HepG2 (cell line): ENCODE data around the gene FGGY. TPM values are rescaled to one million over a fixed set of nuclear protein-coding genes. Genes with fewer than 3 reads are reported as not detected.

Source experiments
- ATAC-seq: fragments of 200-7000 bp; cut with Tn5 transposase; 3 replicates; pipeline ENCODE4 v1.9.1; 2020; ENCODE audit warnings: mild to moderate bottlenecking, moderate library complexity
- BruUV-seq: library from RNA; stranded (reverse); fragments of 400-500 nt; replicated peaks from 2 replicates; lab custom pipeline; 2021; lab: Mats Ljungman, UMichigan
- CTCF ChIA-PET: fragments of 300-600 bp; formaldehyde crosslinking; extraction: SDS; loops from one replicate; lab custom pipeline; 2021; ENCODE audit warnings: low total read pairs, inconsistent platforms, low intra/inter-chr PET ratio; lab: Yijun Ruan, JAX
- POLR2A ChIA-PET: fragments of 350-600 bp; sonication (Branson Sonifier 250); formaldehyde crosslinking; loops from one replicate; lab custom pipeline; 2020; ENCODE audit warnings: antibody characterized with exemption, inconsistent platforms; lab: Yijun Ruan, JAX
- DNase-seq: peaks from one replicate; pipeline ENCODE4 v3.0.0-alpha.2; 2015; ENCODE audit warnings: low spot score
- FAIRE-seq: peaks from 3 replicates; lab custom pipeline; 2011; peaks lifted over from hg19 to GRCh38; lab: Jason Lieb, UNC
- H2AFZ ChIP-seq: one replicate; pipeline ENCODE4 v1.6.1; 2011; ENCODE audit warnings: low read length, inconsistent platforms
- H3K27ac ChIP-seq: fragments of 300-600 bp; 3 replicates; pipeline ENCODE4 v1.8.0; 2011; ENCODE audit warnings: mixed run types, mild to moderate bottlenecking, mixed read lengths, low read length, inconsistent platforms; ENCODE audit not compliant: insufficient read depth; ENCODE audit errors: extremely low read length
- H3K27me3 ChIP-seq, 2 experiments: fragments of 200-600 bp in 1 of 2; 2 replicates in 1 of 2; 3 replicates in 1 of 2; pipeline versions ENCODE4 v1.6.0 to v1.8.0; 2011; ENCODE audit warnings: low read length in 2 of 2, mild to moderate bottlenecking in 2 of 2, moderate library complexity in 2 of 2, inconsistent platforms in 1 of 2; ENCODE audit not compliant: insufficient read depth in 2 of 2, control insufficient read depth in 1 of 2
- H3K36me3 ChIP-seq, 2 experiments: fragments of 200-600 bp in 1 of 2; replicated peaks in 1 of 2; 2 replicates in 1 of 2; 3 replicates in 1 of 2; pipeline versions ENCODE4 v1.5.1 to v1.8.0; 2011; ENCODE audit warnings: low read length in 2 of 2, inconsistent platforms in 1 of 2; ENCODE audit not compliant: insufficient read depth in 2 of 2, control insufficient read depth in 1 of 2
- H3K4me1 ChIP-seq: 2 replicates; pipeline ENCODE4 v1.5.1; 2012; ENCODE audit warnings: low read length, inconsistent platforms; ENCODE audit not compliant: insufficient read depth
- H3K4me2 ChIP-seq: 2 replicates; pipeline ENCODE4 v1.6.0; 2011; ENCODE audit warnings: low read depth, low read length, inconsistent platforms
- H3K4me3 ChIP-seq, 3 experiments: fragments of 200-600 bp in 1 of 3; sonication (generic), shearing (Covaris generic) in 1 of 3; replicated peaks in 1 of 3; 2 replicates each; pipeline ENCODE4 v1.5.1; 2011 to 2016; ENCODE audit warnings: low read length in 3 of 3, inconsistent platforms in 2 of 3, low read depth in 2 of 3, mild to moderate bottlenecking in 2 of 3, control low read depth in 1 of 3, mixed read lengths in 1 of 3; ENCODE audit not compliant: insufficient read depth in 1 of 3
- H3K79me2 ChIP-seq: one replicate; pipeline ENCODE4 v1.6.1; 2011; ENCODE audit warnings: low read length, inconsistent platforms; ENCODE audit not compliant: insufficient read depth
- H3K9ac ChIP-seq: 2 replicates; pipeline ENCODE4 v1.6.0; 2011; ENCODE audit warnings: mild to moderate bottlenecking, low read depth, low read length, inconsistent platforms; ENCODE audit not compliant: insufficient read depth
- H3K9me3 ChIP-seq: 2 replicates; pipeline ENCODE4 v1.5.1; 2012; ENCODE audit warnings: mild to moderate bottlenecking, low read length
- H4K20me1 ChIP-seq: 2 replicates; pipeline ENCODE4 v1.6.0; 2011; ENCODE audit warnings: inconsistent platforms, mild to moderate bottlenecking, low read length, moderate library complexity; ENCODE audit not compliant: insufficient read depth
- CBX5 ChIP-seq: sonication (generic); formaldehyde crosslinking; IDR thresholded peaks from 2 replicates; pipeline ENCODE4 v1.4.0; 2020; ENCODE audit warnings: missing genetic modification reagents, borderline replicate concordance
- CEBPB ChIP-seq: IDR thresholded peaks from 2 replicates; pipeline ENCODE4 v1.6.1; 2011; ENCODE audit warnings: low read depth, low read length, improper control_type of control experiment, borderline replicate concordance
- CEBPG ChIP-seq: IDR thresholded peaks from 2 replicates; pipeline ENCODE4 v1.6.1; 2016
- HOXA7 ChIP-seq: sonication (generic); formaldehyde crosslinking; IDR thresholded peaks from 2 replicates; pipeline ENCODE4 v1.8.1; 2022; ENCODE audit warnings: mild to moderate bottlenecking, missing genetic modification reagents, moderate library complexity
- SAP130 ChIP-seq: IDR thresholded peaks from 2 replicates; pipeline ENCODE4 v1.6.1; 2016; ENCODE audit warnings: low read depth
- STAG1 ChIP-seq: sonication (generic); formaldehyde crosslinking; IDR thresholded peaks from 2 replicates; pipeline ENCODE4 v1.4.0; 2020; ENCODE audit warnings: missing genetic modification reagents
- TSC22D2 ChIP-seq: sonication (generic); formaldehyde crosslinking; IDR thresholded peaks from 2 replicates; pipeline ENCODE4 v1.5.1; 2020; ENCODE audit warnings: missing genetic modification reagents, mild to moderate bottlenecking, borderline replicate concordance
- ZNF782 ChIP-seq: sonication (generic); formaldehyde crosslinking; IDR thresholded peaks from 2 replicates; pipeline ENCODE4 v1.4.0; 2020; ENCODE audit warnings: missing genetic modification reagents, mild to moderate bottlenecking, borderline replicate concordance
- WGBS: methylation state at CpG from one replicate; pipeline ENCODE4 v1.1.6; 2017; ENCODE audit warnings: low lambda C conversion rate; 5-methylcytosine and 5-hydroxymethylcytosine counted together
- in situ Hi-C: cut with HindIII; loops from 2 replicates; pipeline ENCODE4 v1.10.0; 2017; ENCODE audit warnings: low pct_unique_long_range_greater_than_20kb; ENCODE audit not compliant: extremely low pct_ligation_motif_present
- intact Hi-C: fragments of 100-400 bp; cut with micrococcal nuclease; formaldehyde crosslinking; loops from one replicate; pipeline ENCODE4 v1.10.0; 2022; ENCODE audit not compliant: unreplicated experiment
- polyA plus RNA-seq, 8 experiments: library from polyadenylated mRNA; depleted of rRNA in 3 of 8; stranded (reverse) in 7 of 8; unstranded in 1 of 8; fragments of >200 nt; fragmentation: Illumina TruSeq in 4 of 8; extraction: Trizol in 4 of 8; gene quantifications; 2 replicates each; pipeline versions ENCODE4 v1.2.1 to v1.2.3, GENCODE V29; 2011 to 2016; ENCODE audit warnings: low read depth in 4 of 8, missing spikeins in 1 of 8, mixed read lengths in 1 of 8; ENCODE audit not compliant: insufficient read depth in 1 of 8
- total RNA-seq, 5 experiments: library from RNA; depleted of rRNA; stranded (reverse); fragments of >200 nt; fragmentation: Illumina TruSeq; extraction: Trizol; gene quantifications; 2 replicates each; pipeline ENCODE4 v1.2.3, GENCODE V29; 2016; ENCODE audit warnings: low read depth in 1 of 5
- TF ChIP-seq, protein P1 (sequence below): sonication (generic); formaldehyde crosslinking; IDR thresholded peaks from 2 replicates; pipeline ENCODE4 v1.5.0; 2020; ENCODE audit warnings: missing genetic modification reagents, mild to moderate bottlenecking, borderline replicate concordance
- TF ChIP-seq, protein P2 (sequence below): sonication (generic); formaldehyde crosslinking; IDR thresholded peaks from 2 replicates; pipeline ENCODE4 v1.4.0; 2020; ENCODE audit warnings: mild to moderate bottlenecking, low read depth, missing genetic modification reagents
- TF ChIP-seq, protein P3 (sequence below): sonication (generic); formaldehyde crosslinking; IDR thresholded peaks from 2 replicates; pipeline ENCODE4 v1.4.0; 2020; ENCODE audit warnings: missing genetic modification reagents

The FGGY gene
- total and polyA plus RNA-seq, 2 of the 13 experiments (the other 11 are each of a cell fraction or from before 2014, with no cell fraction given): 15.7 to 27.5 TPM

DNA sequence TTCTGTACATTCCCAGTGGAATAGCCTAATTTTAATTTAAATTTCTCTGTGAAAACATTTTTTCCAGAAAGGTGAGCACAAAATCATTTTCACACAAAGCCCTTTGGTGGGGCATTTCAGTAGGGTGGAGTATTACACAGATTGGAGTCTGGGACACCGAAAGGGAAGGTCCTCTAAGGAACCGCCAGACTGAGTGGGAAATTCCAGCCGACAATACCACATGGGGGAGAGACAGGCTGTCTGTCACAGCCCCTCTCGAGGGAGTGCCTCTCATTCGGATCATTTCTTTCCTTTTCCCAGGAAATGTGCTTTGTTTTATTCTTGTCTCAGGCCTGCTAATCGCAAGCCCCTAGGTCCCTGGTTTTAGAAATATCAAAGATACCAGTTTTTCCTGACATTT lies 367.3 kb downstream of the FGGY start (continued):
- TF ChIP-seq, protein P1, sequence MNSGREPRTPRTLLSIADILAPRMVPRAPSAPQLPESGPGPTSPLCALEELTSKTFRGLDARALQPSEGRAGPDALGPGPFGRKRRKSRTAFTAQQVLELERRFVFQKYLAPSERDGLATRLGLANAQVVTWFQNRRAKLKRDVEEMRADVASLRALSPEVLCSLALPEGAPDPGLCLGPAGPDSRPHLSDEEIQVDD (CRISPR knock-in tag): no peak

DNA sequence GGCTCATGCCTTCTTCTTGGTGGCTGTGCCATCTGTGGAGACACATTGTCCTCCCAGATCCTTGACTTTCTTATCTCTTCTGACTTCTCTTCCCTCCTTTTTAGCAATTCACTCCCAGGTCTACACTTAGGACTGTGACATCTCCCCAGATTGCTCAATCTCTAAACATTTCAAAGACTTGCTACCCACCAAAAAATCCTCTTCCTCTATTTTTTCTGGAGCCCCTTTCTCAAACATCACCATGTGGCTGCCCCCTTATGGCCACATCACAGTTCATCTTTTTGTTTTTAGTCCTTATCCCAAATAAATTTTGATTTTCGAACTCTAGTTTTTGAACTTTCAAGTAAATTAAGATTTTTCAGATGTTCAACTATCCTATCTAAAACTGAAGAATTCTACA lies 369.2 kb downstream of the FGGY start:
- POLR2A ChIA-PET: no interaction called here
- 92% methylated on average over 1 of the region's 1 CpG for whole genome bisulfite sequencing
- peaks cover 64% of the 10 kb centered on the region for H3K4me1 ChIP-seq
- CTCF ChIA-PET: no interaction called here
- no peak for ATAC-seq
- no peak for DNase-seq
- BruUV-seq: no TSS peak
- H3K9me3 ChIP-seq: no peaks in the 10 kb centered on the region
- H3K4me2 ChIP-seq: no peak overlapping the region
- H3K4me3 ChIP-seq: no peak overlapping the region
- no peaks in the 10 kb centered on the region for H3K27me3 ChIP-seq
- no peak for FAIRE-seq
- TF ChIP-seq CEBPG (CRISPR knock-in tag) (peak; percentile 15; the same call in 1 of the 2 replicates), STAG1 (peak; percentile 42), HOXA7 (no peak)
- intact Hi-C loops (no loop called here), in situ Hi-C loops (no loop called here)
- H3K36me3 ChIP-seq: no peaks in the 10 kb centered on the region; a peak in 1 of 5 replicates
- H2AFZ ChIP-seq: no peak overlapping the region
- H3K27ac ChIP-seq: no peak overlapping the region
- H3K79me2 ChIP-seq: no peaks in the 10 kb centered on the region
- H4K20me1 ChIP-seq: no peaks in the 10 kb centered on the region
- no peak overlapping the region for H3K9ac ChIP-seq

DNA sequence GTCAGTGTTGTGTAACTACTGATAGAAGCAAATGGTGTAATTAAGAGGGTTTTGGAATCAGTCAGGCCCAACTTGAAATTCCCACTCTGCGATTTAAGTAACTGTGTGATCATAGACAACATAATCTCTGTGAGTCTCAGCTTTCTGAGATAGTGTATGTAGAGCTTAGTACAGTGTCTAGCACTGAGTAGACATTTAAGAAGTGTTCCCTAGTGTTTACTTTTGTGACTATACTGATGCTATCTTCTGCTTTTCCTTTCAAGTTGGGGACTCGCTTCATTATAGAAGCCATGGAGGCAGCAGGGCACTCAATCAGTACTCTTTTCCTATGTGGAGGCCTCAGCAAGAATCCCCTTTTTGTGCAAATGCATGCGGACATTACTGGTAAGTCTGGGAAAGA lies 370.1 kb downstream of the FGGY start:
- no peak overlapping the region for H3K4me2 ChIP-seq
- BruUV-seq: no TSS peak
- no peak overlapping the region for H3K4me3 ChIP-seq
- in situ Hi-C loops (no loop called here), intact Hi-C loops (no loop called here)
- H3K9me3 ChIP-seq: no peaks in the 10 kb centered on the region
- no peak overlapping the region for H3K9ac ChIP-seq
- peaks cover 73% of the 10 kb centered on the region for H3K4me1 ChIP-seq
- DNase-seq: peak; percentile 19
- H3K79me2 ChIP-seq: no peaks in the 10 kb centered on the region
- H3K36me3 ChIP-seq: no peaks in the 10 kb centered on the region; a peak in 1 of 5 replicates
- no peaks in the 10 kb centered on the region for H3K27me3 ChIP-seq
- ChIA-PET POLR2A (no interaction called here), CTCF (no interaction called here)
- WGBS: 89% methylated on average over 3 of the region's 3 CpGs
- ATAC-seq: no peak
- H3K27ac ChIP-seq: no peak overlapping the region
- peak; percentile 46 for FAIRE-seq
- H4K20me1 ChIP-seq: no peaks in the 10 kb centered on the region
- no peak overlapping the region for H2AFZ ChIP-seq
- no peak for TF ChIP-seq SAP130 (CRISPR knock-in tag)
- TF ChIP-seq, protein P2, sequence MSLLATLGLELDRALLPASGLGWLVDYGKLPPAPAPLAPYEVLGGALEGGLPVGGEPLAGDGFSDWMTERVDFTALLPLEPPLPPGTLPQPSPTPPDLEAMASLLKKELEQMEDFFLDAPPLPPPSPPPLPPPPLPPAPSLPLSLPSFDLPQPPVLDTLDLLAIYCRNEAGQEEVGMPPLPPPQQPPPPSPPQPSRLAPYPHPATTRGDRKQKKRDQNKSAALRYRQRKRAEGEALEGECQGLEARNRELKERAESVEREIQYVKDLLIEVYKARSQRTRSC: no peak
- TF ChIP-seq ZNF782 (CRISPR knock-in tag): no peak
- no peak for TF ChIP-seq TSC22D2 (CRISPR knock-in tag)
- TF ChIP-seq CEBPB: 0 out of 2 replicates have a peak, but pooled peaks have one; percentile 2
- no peak for TF ChIP-seq CBX5 (CRISPR knock-in tag)
- TF ChIP-seq, protein P3, sequence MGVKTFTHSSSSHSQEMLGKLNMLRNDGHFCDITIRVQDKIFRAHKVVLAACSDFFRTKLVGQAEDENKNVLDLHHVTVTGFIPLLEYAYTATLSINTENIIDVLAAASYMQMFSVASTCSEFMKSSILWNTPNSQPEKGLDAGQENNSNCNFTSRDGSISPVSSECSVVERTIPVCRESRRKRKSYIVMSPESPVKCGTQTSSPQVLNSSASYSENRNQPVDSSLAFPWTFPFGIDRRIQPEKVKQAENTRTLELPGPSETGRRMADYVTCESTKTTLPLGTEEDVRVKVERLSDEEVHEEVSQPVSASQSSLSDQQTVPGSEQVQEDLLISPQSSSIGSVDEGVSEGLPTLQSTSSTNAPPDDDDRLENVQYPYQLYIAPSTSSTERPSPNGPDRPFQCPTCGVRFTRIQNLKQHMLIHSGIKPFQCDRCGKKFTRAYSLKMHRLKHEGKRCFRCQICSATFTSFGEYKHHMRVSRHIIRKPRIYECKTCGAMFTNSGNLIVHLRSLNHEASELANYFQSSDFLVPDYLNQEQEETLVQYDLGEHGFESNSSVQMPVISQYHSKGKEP (CRISPR knock-in tag): no peak
